NCI-H2227 (cell line): ENCODE measurements around the gene TRMT61A.

Experiments used
- DNase-seq: peaks from one replicate; lab custom pipeline; 2025; ENCODE audit not compliant: unreplicated experiment; lab: John Stamatoyannopoulos, UW

TRMT61A gene

GRCh38 chr14:103533999-103534575 lies 5.1 kb downstream of the TRMT61A start:
- peak; percentile 60 for DNase-seq

- no peak for DNase-seq
Observed at GRCh38 chr14:103534576-103535061, 5.6 kb downstream of the TRMT61A start.

- no peak for DNase-seq
Observed at GRCh38 chr14:103535081-103535890, 6.3 kb downstream of the TRMT61A start.

GRCh38 chr14:103535891-103536565 lies 7.0 kb downstream of the TRMT61A start:
- DNase-seq, result no peak

DNA sequence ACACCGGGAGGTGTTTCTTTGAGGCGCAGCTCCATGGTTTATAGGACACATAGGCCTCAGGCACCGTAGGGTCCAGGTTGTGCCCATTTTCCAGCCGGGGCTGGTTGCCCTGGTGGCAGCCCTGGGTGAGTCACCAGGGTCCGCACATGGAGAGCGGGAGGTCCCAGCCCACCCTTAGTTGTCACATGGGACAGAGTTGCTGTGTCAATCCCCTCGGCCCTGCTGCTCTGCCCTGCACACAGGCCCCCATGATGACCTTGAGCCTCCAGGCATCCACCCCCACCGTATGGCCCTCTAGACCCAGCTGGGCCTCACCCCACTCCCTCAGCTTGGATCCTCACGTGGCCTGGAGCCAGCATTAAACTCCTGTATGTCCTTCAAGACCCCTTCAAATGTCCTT lies 7.7 kb downstream of the TRMT61A start:
- no peak for DNase-seq

- DNase-seq, result no peak
Observed at GRCh38 chr14:103537175-103537990, 8.4 kb downstream of the TRMT61A start.

- DNase-seq, result no peak
Observed at GRCh38 chr14:103538291-103539055, 9.5 kb downstream of the TRMT61A start.

DNA sequence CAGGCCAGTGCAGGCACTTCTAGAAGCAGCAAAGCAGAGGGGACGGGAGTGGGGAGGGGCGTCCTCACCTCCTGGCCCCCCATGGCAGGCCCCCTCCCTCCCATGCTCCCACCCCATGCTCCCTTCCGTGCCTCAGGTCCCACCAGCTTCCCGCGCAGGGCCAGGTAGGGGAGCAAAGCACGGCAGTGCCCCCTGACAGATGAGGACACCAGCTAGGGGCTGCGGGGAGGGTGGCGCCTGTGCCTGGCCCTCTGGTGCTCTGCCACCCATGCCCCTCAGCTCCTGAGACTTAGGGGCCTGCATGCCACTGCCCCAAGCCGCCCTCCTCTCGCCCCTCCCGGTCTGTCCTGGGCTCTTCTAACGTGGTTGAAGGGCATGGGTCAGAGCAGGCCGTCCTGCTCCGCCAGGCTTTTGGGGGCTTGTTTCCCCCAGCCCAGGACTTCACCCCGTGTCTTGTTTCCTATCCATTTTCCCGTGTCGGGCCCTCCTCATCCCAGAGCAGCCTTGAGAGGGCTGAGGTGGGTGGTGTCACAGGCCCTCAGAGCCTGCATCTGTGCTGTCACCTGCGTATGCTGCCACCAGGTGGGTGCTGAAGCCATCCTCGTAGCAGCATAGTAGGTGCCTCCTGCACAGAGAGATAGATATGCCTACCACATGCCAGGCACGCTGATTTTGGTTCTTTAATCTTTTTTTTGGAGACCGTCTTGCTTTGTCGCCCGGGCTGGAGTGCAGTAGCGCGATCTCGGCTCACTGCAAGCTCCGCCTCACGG lies 10.2 kb downstream of the TRMT61A start:
- DNase-seq, result no peak

GRCh38 chr14:103540821-103541708 lies 12.1 kb downstream of the TRMT61A start:
- no peak for DNase-seq

DNA sequence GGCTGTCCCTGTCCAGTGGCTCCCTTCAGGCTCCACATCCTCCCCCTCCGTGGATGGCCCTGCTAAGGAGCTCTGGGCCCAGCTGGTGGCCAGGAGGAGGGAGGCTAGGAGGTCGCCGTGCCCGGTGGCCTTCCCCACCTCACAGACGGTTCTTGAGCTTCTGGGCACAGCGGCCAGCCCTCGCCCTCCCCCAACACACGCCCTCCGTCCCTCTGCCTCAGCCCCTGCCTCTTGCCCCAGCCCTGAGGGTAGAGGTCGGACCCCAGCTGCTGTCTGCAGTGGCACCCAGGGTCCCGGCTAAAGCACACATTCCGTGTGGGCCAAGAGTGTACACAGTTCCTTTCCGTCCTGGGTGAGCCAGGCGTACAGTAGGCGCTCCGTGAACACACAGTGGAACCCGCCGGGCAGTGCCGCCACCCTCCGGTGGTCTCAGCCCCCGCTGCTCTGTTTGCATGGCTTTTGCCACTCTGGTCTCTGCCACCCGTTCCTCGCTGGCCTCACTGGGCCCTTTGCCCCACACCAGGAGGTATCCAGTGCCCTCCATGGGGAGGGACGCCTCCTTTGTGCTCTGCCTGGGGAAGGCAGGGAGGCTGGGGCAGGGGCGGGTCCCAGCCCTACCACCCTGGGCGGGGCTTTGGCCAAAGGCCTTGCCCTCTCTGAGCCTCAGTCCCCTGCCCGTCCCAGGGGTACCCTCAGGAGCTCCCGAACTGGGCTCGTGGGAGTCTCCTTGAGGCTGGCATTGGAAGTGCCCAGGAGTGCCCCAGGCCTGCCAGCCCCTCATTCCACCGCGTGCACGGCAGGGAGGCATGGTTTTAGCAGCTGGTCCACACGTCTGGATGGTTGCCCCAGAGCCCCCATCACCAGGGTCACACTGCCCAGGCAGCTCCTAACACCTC lies 13.0 kb downstream of the TRMT61A start:
- no peak for DNase-seq

DNA sequence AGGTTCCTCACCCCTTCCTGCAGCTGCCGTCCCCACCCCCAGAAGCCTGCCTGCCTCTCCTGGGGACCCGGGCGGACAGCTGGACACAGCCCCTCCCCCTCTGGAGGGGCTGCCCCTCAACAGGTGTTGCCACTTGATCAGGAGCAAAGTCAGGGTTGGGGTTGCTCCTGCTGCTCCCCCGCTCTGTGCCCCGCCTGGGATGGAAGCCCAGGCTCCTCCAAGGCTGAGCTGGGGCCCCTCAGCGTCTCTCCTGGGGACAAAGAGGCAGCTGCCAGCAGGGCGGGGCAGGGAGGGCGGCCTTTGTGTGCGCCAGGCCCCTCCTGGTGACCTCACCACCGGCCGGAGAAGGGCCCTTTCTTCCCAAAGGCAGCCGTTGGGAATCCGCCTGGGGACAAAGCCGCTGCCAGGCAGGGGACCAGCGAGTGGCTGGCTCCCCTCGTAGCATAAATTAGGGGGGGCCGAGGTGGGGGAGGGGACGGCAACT lies 13.7 kb downstream of the TRMT61A start:
- DNase-seq, result peak; percentile 39

DNA sequence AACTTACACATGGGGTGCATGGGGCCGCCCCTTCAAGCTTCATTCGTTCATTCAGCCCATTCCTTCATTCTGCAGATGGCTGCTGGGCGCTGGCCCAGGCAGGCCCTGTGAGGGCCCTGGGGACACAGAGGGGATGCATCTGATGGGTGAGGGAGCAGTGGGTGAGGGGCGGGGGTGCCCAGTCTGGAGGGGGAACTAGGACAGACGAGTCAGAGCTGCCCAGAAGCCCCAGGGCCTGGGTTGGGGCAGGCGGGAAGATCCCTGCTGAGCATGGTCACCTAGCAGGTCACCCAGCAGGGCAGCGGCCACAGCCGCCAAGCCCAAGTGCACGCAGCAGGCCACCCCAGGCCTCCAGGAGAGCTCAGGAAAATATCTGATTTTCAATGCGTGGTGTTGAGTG lies 14.1 kb downstream of the TRMT61A start:
- DNase-seq, result no peak

DNA sequence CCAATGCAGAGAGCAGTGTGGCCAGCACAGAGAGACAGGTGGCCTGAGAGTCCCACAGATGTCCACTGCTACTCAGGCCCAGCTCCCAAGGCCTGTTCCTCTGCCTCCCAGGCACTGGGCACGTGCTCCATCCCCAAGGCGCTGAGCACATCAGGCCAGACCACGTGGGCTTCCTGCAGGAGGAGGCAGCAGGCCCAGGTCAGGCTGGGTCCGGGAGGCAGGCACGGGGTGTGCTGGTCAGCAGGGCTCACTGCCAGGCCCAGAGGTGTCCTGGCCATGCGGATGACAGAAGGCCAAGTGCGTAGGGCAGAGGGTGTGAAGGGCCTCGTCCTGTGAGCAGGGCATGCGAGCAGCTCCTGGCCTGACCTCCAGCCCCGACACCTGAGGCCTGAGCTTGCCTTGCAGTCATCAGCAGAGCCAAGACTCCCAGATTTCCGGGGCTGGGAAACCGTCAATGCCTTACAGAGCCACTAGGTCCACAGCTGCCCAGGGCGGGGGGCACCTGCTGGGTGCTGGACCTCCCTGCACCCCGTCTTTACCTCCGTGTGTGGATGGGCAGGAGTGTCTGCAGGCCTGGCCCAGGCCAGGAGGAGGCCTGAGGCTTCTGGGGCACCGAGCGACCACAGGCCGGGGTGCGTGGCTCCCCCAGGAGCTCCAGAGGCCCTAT lies 14.9 kb downstream of the TRMT61A start:
- DNase-seq, result no peak

DNA sequence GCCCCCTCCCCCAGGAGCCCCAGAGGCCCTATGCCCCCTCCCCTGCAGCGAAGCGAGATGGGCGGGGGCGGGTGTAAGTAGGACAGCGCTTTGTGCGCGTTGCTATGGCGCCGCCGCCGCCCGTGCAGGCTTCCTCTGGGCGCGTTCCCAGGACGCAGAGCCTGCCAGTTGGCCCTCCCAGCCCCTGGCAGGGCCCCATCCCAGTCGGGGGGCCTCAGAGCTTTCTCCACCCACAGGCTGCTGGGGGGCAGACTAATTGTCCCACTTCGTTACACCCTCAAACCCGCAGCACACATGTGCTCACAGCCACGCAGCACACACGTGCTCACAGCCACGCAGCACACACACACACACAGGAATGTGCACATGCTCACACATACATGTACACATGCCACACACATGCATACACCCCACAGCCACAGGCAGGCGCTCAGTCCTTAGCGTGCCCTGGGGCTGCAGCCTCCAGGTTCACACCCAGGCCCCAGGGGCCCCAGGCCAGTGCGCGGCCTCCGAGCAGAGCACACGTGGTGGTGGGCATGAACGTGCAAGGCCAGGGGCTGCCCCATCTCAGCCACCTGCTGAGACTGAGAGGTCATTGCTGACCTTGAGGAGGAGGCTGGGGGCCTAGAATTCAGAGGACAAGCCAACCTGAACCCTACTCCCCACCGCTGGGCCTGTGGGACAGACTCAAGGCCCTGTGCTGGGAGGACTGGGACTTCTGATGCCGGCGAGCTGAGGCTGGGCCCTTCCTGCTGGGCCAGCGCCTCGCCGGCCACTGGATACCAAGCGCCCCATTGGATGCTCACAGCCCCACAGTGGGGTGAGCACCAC lies 15.6 kb downstream of the TRMT61A start:
- peak; percentile 80 for DNase-seq

DNA sequence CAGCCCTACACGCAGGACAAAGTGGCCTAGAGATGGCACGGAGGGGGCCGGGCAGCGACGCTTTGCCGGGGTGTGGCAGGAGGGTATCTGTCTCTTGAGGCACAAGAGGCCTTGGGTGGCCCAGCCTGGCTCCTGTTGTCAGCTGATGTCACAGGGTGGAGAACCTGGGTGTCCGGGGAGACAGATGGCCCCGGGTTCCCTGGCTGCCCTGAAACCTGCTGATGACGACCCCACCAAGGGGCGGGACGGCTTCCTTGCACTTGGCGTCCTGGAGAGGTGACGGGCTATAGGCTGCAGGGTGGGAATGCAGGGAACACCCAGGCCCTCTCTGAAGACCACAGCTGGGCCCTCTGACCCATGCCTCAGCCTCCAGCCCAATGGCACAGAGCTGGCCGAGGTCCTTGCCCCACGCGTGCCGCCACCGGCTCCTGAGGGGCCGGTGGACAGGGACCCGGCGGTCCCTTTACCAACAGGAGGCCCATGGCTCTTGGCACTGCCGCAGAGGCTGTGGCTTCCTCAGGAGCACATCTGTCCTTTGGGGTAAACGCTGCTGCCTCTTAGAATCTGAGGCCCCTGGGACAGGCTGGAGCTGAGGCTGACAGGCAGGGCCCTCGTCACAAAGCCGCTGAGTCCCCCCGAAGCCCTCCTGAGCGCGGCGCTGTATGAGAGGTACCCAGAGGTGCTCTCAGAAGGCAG lies 16.4 kb downstream of the TRMT61A start:
- DNase-seq, result no peak
